Liver (tissue), 9 donors: ENCODE data around the gene MAML3. TPM values are rescaled to one million over a fixed set of nuclear protein-coding genes. Genes with fewer than 3 reads are reported as not detected.
A peak's percentile ranks its signal among the peaks of the same experiment; 100 is the strongest.

ENCODE experiments used
- DNase-seq: peaks from one replicate; pipeline ENCODE4 v3.0.0-alpha.2; 2017; ENCODE audit warnings: low spot score
- H3K27ac ChIP-seq, 2 donors: one replicate each; pipeline ENCODE4 v1.7.0; 2013; ENCODE audit warnings: inconsistent platforms in 2 of 2, low read length in 2 of 2, control low read depth in 1 of 2, low read depth in 1 of 2, mild to moderate bottlenecking in 1 of 2
- H3K27me3 ChIP-seq, 4 donors: one replicate each; pipeline versions ENCODE4 v1.6.1 to v1.7.0; 2013; ENCODE audit warnings: low read length in 3 of 4, inconsistent platforms in 1 of 4, mild to moderate bottlenecking in 1 of 4, moderate library complexity in 1 of 4; ENCODE audit not compliant: control insufficient read depth in 4 of 4, insufficient read depth in 4 of 4
- H3K36me3 ChIP-seq, 4 donors: one replicate each; pipeline versions ENCODE4 v1.6.1 to v1.7.0; 2013; ENCODE audit warnings: low read length in 3 of 4, mild to moderate bottlenecking in 3 of 4, low read depth in 1 of 4, moderate library complexity in 1 of 4; ENCODE audit not compliant: control insufficient read depth in 4 of 4, insufficient read depth in 3 of 4
- H3K4me1 ChIP-seq, 4 donors: one replicate each; pipeline versions ENCODE4 v1.6.1 to v1.7.0; 2013; ENCODE audit warnings: low read length in 3 of 4, mild to moderate bottlenecking in 3 of 4, moderate library complexity in 1 of 4; ENCODE audit not compliant: control insufficient read depth in 4 of 4, insufficient read depth in 4 of 4
- H3K4me3 ChIP-seq, 3 donors: one replicate each; pipeline versions ENCODE4 v1.6.1 to v1.7.0; 2013; ENCODE audit warnings: low read length in 3 of 3, control low read depth in 1 of 3, low read depth in 1 of 3, mild to moderate bottlenecking in 1 of 3
- H3K9ac ChIP-seq, 2 donors: one replicate each; pipeline ENCODE4 v1.7.0; 2013; ENCODE audit warnings: low read length in 2 of 2, mild to moderate bottlenecking in 2 of 2, moderate library complexity in 2 of 2, control low read depth in 1 of 2, low read depth in 1 of 2
- H3K9me3 ChIP-seq, 4 donors: one replicate each; pipeline versions ENCODE4 v1.6.1 to v1.7.0; 2013; ENCODE audit warnings: low read length in 3 of 4; ENCODE audit not compliant: control insufficient read depth in 4 of 4
- ATF3 ChIP-seq: IDR thresholded peaks from 2 replicates; pipeline ENCODE4 v1.6.1; 2016; ENCODE audit warnings: antibody characterized with exemption
- CTCF ChIP-seq: fragments of 150-350 bp; IDR thresholded peaks from 2 replicates; pipeline ENCODE4 v1.5.1; 2017; ENCODE audit warnings: improper control_type of control experiment, low read depth, low read length; ENCODE audit not compliant: missing input control
- EGR1 ChIP-seq, 2 donors: IDR thresholded peaks; 2 replicates each; pipeline ENCODE4 v1.6.1; 2016 to 2018; ENCODE audit warnings: antibody characterized with exemption in 2 of 2, low read depth in 2 of 2
- FOXA1 ChIP-seq: IDR thresholded peaks from 2 replicates; pipeline ENCODE4 v1.6.1; 2016; ENCODE audit warnings: antibody characterized with exemption
- GABPA ChIP-seq, 2 donors: IDR thresholded peaks in 1 of 2; conservative IDR thresholded peaks in 1 of 2; 2 replicates each; pipeline ENCODE4 v1.6.1; 2016; ENCODE audit warnings: antibody characterized with exemption in 2 of 2, mild to moderate bottlenecking in 1 of 2, moderate library complexity in 1 of 2
- HNF4A ChIP-seq, 2 donors: conservative IDR thresholded peaks; 2 replicates each; pipeline ENCODE4 v1.6.1; 2016; ENCODE audit warnings: antibody characterized with exemption in 2 of 2, mild to moderate bottlenecking in 2 of 2
- HNF4G ChIP-seq: IDR thresholded peaks from 2 replicates; pipeline ENCODE4 v1.6.1; 2016; ENCODE audit warnings: antibody characterized with exemption
- MAX ChIP-seq: IDR thresholded peaks from 2 replicates; pipeline ENCODE4 v1.6.1; 2016; ENCODE audit warnings: antibody characterized with exemption
- NR2F2 ChIP-seq: IDR thresholded peaks from 2 replicates; pipeline ENCODE4 v1.6.1; 2016; ENCODE audit warnings: antibody characterized with exemption
- RAD21 ChIP-seq, 2 donors: IDR thresholded peaks; 2 replicates each; pipeline ENCODE4 v1.6.1; 2016; ENCODE audit warnings: antibody characterized with exemption in 2 of 2, mild to moderate bottlenecking in 2 of 2
- REST ChIP-seq: IDR thresholded peaks from 2 replicates; pipeline ENCODE4 v1.6.1; 2016; ENCODE audit warnings: antibody characterized with exemption, mild to moderate bottlenecking
- RXRA ChIP-seq, 2 donors: IDR thresholded peaks; 2 replicates each; pipeline ENCODE4 v1.6.1; 2017 to 2018; ENCODE audit warnings: antibody characterized with exemption in 2 of 2, mild to moderate bottlenecking in 1 of 2
- SP1 ChIP-seq: IDR thresholded peaks from 2 replicates; pipeline ENCODE4 v1.6.1; 2018; ENCODE audit warnings: antibody characterized with exemption, mild to moderate bottlenecking
- TAF1 ChIP-seq: conservative IDR thresholded peaks from 2 replicates; pipeline ENCODE4 v1.6.1; 2016; ENCODE audit warnings: antibody characterized with exemption, mild to moderate bottlenecking
- YY1 ChIP-seq: IDR thresholded peaks from 2 replicates; pipeline ENCODE4 v1.6.1; 2016; ENCODE audit warnings: antibody characterized with exemption, mild to moderate bottlenecking
- WGBS: extraction: QIAGEN DNeasy Blood & Tissue Kit; methylation state at CpG from one replicate; pipeline ENCODE4 v1.1.7; 2013; 5-methylcytosine and 5-hydroxymethylcytosine counted together
- polyA plus RNA-seq, 2 donors: library from polyadenylated mRNA; stranded (reverse) in 1 of 2; unstranded in 1 of 2; fragments of 200-250 nt in 1 of 2; fragments of >200 nt in 1 of 2; fragmentation: Nextera tagmentation in 1 of 2; extraction: Ambion mirVana in 1 of 2; gene quantifications; one replicate each; pipeline versions ENCODE4 v1.2.1 to v1.2.3, GENCODE V29; 2013 to 2015
- total RNA-seq, 2 donors: library from RNA; depleted of rRNA; stranded (reverse); fragments of >200 nt; gene quantifications; one replicate each; pipeline ENCODE4 v1.2.3, GENCODE V29; 2014
- donor health status: healthy.
- donor health status: healthy.
- donor health status: healthy.
- donor health status: healthy.
- donor health status: healthy.

The MAML3 gene
- total and polyA plus RNA-seq, 4 donors, result 1.3 to 4.3 (median 2.7) TPM

- H3K9me3 ChIP-seq, result no peaks in the 10 kb centered on the region
- H3K4me1 ChIP-seq, result peaks cover 6 to 32% (median 23%) of the 10 kb centered on the region in 4 donors
- WGBS, result under 1% methylated on average over 11 of the region's 11 CpGs
- H3K36me3 ChIP-seq, result no peaks in the 10 kb centered on the region
- peak overlapping the region; percentile 66 to 92 (median 84) for H3K4me3 ChIP-seq
- peak overlapping the region; percentile 65 to 74 for H3K9ac ChIP-seq
- peak overlapping the region; percentile 97 to 99 for H3K27ac ChIP-seq
- TF ChIP-seq ATF3, result no peak
- no peak for TF ChIP-seq NR2F2
- TF ChIP-seq YY1, result peak; percentile 82
- TF ChIP-seq RXRA (IDR thresholded peaks at IDR 0.05), result peak; percentile 5 to 13
- TF ChIP-seq MAX, result no peak
- peak; percentile 60 for TF ChIP-seq REST
- TF ChIP-seq RAD21 (IDR thresholded peaks at IDR 0.05), result no peak
- peak; percentile 34 for TF ChIP-seq TAF1
- peak in 1 of 2 donors; percentile 15 for TF ChIP-seq EGR1 (IDR thresholded peaks at IDR 0.05; ENCODE audit: low read depth in 2 of 2)
- TF ChIP-seq HNF4A (conservative IDR thresholded peaks at IDR 0.05), result peak in 1 of 2 donors; percentile 19
- peak; percentile 72 for DNase-seq
- no peaks in the 10 kb centered on the region for H3K27me3 ChIP-seq
Measured at GRCh38 chr4:140151699-140152012, 2.3 kb downstream of the MAML3 start.

- TF ChIP-seq HNF4G, result no peak
- no peak for TF ChIP-seq ATF3
- TF ChIP-seq YY1, result peak; percentile 32
- TF ChIP-seq MAX, result peak; percentile 69
- no peak for TF ChIP-seq CTCF
- TF ChIP-seq GABPA (IDR thresholded peaks at IDR 0.05 in 1 of 2, conservative IDR thresholded peaks at IDR 0.05 in 1 of 2), result peak in 1 of 2 donors; percentile 6
- TF ChIP-seq EGR1 (IDR thresholded peaks at IDR 0.05; ENCODE audit: low read depth in 2 of 2), result peak; percentile 16 to 80
- TF ChIP-seq SP1, result peak; percentile 37
- peak; percentile 1 for TF ChIP-seq NR2F2
- peak in 1 of 2 donors; percentile 19 for TF ChIP-seq HNF4A (conservative IDR thresholded peaks at IDR 0.05)
- TF ChIP-seq FOXA1, result no peak
- TF ChIP-seq RAD21 (IDR thresholded peaks at IDR 0.05), result peak in 1 of 2 donors; percentile 24
- WGBS, result under 1% methylated on average over 84 of the region's 84 CpGs
- peak overlapping the region; percentile 66 to 92 (median 84) for H3K4me3 ChIP-seq
- H3K4me1 ChIP-seq, result peaks cover 6 to 32% (median 23%) of the 10 kb centered on the region in 4 donors
- H3K27me3 ChIP-seq, result no peaks in the 10 kb centered on the region
- no peaks in the 10 kb centered on the region for H3K9me3 ChIP-seq
- DNase-seq, result peak; percentile 76
- no peaks in the 10 kb centered on the region for H3K36me3 ChIP-seq
- H3K9ac ChIP-seq, result peak overlapping the region; percentile 16 to 74
- peak overlapping the region; percentile 97 to 99 for H3K27ac ChIP-seq
Measured at GRCh38 chr4:140150886-140151698, 2.9 kb downstream of the MAML3 start.
